Ovary (tissue), 9 donors: ENCODE results near the gene KCNJ9. TPM values are rescaled to one million over a fixed set of nuclear protein-coding genes. Genes with fewer than 3 reads are reported as not detected.
"Not testable (repeated sequence)": the region's sequence is repeated elsewhere in the genome, so short reads cannot be mapped to it uniquely, and the experiment has no call there.

Experiments
- DNase-seq, 5 donors: peaks; one replicate each; pipeline ENCODE4 v3.0.0-alpha.2; 2019 to 2020
- H3K27ac ChIP-seq, 2 donors: fragments of 200-600 bp; one replicate each; pipeline versions ENCODE4 v1.5.1 to v1.8.0; 2019 to 2022
- H3K27me3 ChIP-seq: fragments of 200-600 bp; one replicate; pipeline ENCODE4 v1.8.0; 2022
- H3K36me3 ChIP-seq: fragments of 200-600 bp; sonication (generic); one replicate; pipeline ENCODE4 v1.5.1; 2019
- H3K4me1 ChIP-seq: one replicate; pipeline ENCODE4 v1.8.1; 2013; ENCODE audit warnings: mild to moderate bottlenecking, moderate library complexity; ENCODE audit not compliant: insufficient read depth
- H3K4me3 ChIP-seq: fragments of 200-600 bp; sonication (generic); one replicate; pipeline ENCODE4 v1.5.1; 2017
- H3K9me3 ChIP-seq, 2 donors: fragments of 200-600 bp in 1 of 2; sonication (generic) in 1 of 2; one replicate each; pipeline versions ENCODE4 v1.5.1 to v1.8.1; 2013 to 2019; ENCODE audit warnings: mild to moderate bottlenecking in 1 of 2, moderate library complexity in 1 of 2
- EP300 ChIP-seq: sonication (generic); formaldehyde crosslinking; IDR thresholded peaks from one replicate; pipeline ENCODE4 v1.6.1; 2017; ENCODE audit warnings: antibody characterized with exemption
- POLR2A ChIP-seq: fragments of 450-650 bp; IDR thresholded peaks from one replicate; pipeline ENCODE4 v1.6.1; 2017; ENCODE audit warnings: antibody characterized with exemption, mild to moderate bottlenecking, moderate library complexity
- WGBS, 3 donors: extraction: QIAGEN DNeasy Blood & Tissue Kit in 1 of 3; methylation state at CpG; one replicate each; pipeline versions ENCODE4 v1.1.5 to v1.1.7; 2013 to 2017; 5-methylcytosine and 5-hydroxymethylcytosine counted together
- intact Hi-C, 4 donors: fragments of 100-400 bp; cut with DNase I; formaldehyde crosslinking; loops; one replicate each; pipeline versions ENCODE4 v1.11.0 to v1.15.1; 2022 to 2023
- polyA plus RNA-seq, 2 donors: library from polyadenylated mRNA; stranded (reverse); fragments of 200-250 nt in 1 of 2; fragments of 350-450 nt in 1 of 2; fragmentation: Illumina TruSeq in 1 of 2; extraction: RNeasy Lipid Tissue Mini Kit (QIAGEN cat#74804) in 1 of 2; gene quantifications; one replicate each; pipeline ENCODE4 v1.2.3, GENCODE V29; 2013 to 2014
- total RNA-seq, 7 donors: library from RNA; depleted of rRNA in 2 of 7; stranded (reverse); fragments of >200 nt in 2 of 7; fragmentation: NEBNext Ultra II Directional in 3 of 7; extraction: Animal tissue kit (Norgen Biotek cat#: 25700) in 3 of 7; gene quantifications; one replicate each; pipeline versions ENCODE4 v1.1.0 to v1.2.4, GENCODE V29; 2016 to 2023
- TF ChIP-seq, protein P1 (sequence below), 3 donors: fragments of 450-650 bp in 2 of 3; fragments of 200-600 bp in 1 of 3; IDR thresholded peaks; one replicate each; pipeline versions ENCODE4 v1.5.1 to v1.8.0; 2016 to 2022; ENCODE audit warnings: antibody characterized with exemption in 3 of 3, mild to moderate bottlenecking in 1 of 3
- donor health status: DM: no; HTN: no; CAD: no; lungs with moderate emphysema.
- donor health status: DM: no; HTN: no; CAD: no.
- donor health status: Bipolar disorder and iron deficiency.
- donor health status: DM: yes; HTN: yes; CAD: no.
- donor health status: DM: no; HTN: no; CAD: no.
- donor health status: DM: yes; HTN: yes; CAD: no.

KCNJ9 gene
- total and polyA plus RNA-seq, 9 donors: 0.01 TPM; not detected in 8

DNA sequence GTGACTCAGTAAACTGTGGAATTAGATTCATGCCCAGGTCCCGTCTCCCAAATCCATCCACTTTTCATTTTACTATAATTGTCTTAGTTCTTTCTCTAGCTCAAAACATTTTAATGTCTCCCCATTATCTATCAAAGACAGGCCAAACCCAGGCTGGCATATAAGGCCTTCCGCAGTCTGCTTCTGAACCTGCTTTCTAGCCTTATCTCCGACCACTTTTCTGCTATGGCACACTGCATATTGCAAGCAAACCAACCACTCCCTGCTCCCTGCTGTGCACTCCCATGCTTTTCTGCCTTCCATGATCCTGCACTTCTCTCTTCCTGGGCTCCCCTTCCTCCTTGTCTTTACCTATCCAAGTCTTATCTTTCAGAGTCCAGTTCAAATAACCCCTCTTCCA, 32.2 kb upstream of the KCNJ9 start:
- Histone ChIP-seq H3K9me3 (no peaks in the 10 kb centered on the region), H3K27ac (no peak overlapping the region), H3K4me3 (no peak overlapping the region), H3K36me3 (no peaks in the 10 kb centered on the region), H3K4me1 (peaks cover 2% of the 10 kb centered on the region), H3K27me3 (no peaks in the 10 kb centered on the region)
- WGBS, 3 donors: 78 to 90% (median 78%) methylated on average over 3 of the region's 3 CpGs
- intact Hi-C loops: no loop called here
- TF ChIP-seq POLR2A: no peak
- TF ChIP-seq, protein P1, sequence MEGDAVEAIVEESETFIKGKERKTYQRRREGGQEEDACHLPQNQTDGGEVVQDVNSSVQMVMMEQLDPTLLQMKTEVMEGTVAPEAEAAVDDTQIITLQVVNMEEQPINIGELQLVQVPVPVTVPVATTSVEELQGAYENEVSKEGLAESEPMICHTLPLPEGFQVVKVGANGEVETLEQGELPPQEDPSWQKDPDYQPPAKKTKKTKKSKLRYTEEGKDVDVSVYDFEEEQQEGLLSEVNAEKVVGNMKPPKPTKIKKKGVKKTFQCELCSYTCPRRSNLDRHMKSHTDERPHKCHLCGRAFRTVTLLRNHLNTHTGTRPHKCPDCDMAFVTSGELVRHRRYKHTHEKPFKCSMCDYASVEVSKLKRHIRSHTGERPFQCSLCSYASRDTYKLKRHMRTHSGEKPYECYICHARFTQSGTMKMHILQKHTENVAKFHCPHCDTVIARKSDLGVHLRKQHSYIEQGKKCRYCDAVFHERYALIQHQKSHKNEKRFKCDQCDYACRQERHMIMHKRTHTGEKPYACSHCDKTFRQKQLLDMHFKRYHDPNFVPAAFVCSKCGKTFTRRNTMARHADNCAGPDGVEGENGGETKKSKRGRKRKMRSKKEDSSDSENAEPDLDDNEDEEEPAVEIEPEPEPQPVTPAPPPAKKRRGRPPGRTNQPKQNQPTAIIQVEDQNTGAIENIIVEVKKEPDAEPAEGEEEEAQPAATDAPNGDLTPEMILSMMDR (IDR thresholded peaks at IDR 0.05): no peak
- no peak for TF ChIP-seq EP300
- DNase-seq: no peak

DNA sequence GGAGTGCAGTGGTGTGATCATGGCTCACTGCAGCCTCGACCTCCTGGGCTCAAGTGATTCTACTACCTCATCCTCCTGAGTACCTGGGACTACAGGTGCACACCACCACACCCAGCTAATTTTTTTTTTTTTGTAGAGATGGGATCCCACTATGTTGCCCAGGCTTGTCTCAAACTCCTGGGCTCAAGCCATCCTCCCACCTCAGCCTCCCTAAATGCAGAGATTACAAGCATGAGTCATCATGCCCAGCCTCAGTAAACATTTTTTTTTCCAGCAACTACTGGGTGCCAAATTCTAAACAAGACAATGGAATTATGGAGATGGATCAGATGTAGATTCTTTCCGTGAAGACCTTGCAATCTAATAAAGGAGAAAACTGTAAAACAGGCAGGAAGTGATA, 31.2 kb upstream of the KCNJ9 start:
- H3K27ac ChIP-seq, H3K4me1 ChIP-seq: not testable (repeated sequence)
- WGBS, 3 donors: 61 to 70% (median 63%) methylated on average over 2 of the region's 2 CpGs

DNA sequence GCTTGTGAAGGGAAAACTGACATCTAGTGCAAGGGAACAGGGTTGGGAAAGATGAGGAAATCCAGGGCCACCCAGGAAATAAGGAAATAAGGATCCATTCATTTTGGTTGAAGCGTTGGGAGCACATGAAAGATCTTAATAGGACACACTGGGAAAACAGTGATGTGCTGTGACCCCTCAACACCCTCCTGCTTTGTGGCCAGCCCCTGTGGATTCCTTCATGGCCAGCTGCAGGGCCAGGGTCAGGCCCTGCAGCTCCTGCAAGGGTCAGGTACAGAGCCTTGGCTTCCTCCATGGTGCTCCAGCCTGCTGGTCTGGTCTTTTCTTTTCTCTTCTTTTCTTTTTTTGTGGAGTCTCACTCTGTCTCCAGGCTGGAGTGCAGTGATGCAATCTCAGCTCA, 30.7 kb upstream of the KCNJ9 start:
- Histone ChIP-seq H3K4me1 (peaks cover 2% of the 10 kb centered on the region), H3K9me3 (no peaks in the 10 kb centered on the region), H3K27me3 (no peaks in the 10 kb centered on the region), H3K4me3 (no peak overlapping the region), H3K36me3 (no peaks in the 10 kb centered on the region), H3K27ac (no peak overlapping the region)
- 81 to 94% (median 84%) methylated on average over 1 of the region's 1 CpG for WGBS, 3 donors
- TF ChIP-seq EP300: no peak
- TF ChIP-seq, protein P1 (IDR thresholded peaks at IDR 0.05): no peak
- TF ChIP-seq POLR2A: no peak
- no peak for DNase-seq
- intact Hi-C loops: no loop called here

More for the DNA sequence above, 31.2 kb upstream of the KCNJ9 start:
- H3K4me3 ChIP-seq, H3K36me3 ChIP-seq, DNase-seq, H3K27me3 ChIP-seq, intact Hi-C loops, H3K9me3 ChIP-seq: not testable (repeated sequence)

DNA sequence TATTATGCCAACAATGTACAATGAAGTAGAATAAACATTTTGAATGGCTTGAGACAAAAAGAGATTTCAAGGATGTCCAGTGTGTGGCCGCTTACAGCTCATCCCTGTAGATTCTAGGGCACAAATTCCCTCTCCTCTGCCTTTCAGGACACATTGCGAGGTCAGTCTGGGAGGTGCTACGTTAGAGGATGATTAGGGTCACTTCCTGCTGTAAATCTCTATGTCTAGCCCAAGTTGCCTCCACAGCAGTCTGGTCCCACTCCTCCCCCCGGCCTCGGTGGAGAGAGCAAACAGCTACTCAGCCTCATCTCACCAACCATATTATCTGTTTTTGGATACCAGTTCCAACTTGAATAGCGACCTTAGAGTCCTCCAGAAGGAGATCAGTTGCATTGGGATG, 28.4 kb upstream of the KCNJ9 start:
- Histone ChIP-seq H3K27ac (no peak overlapping the region), H3K4me1 (no peaks in the 10 kb centered on the region), H3K27me3 (no peaks in the 10 kb centered on the region), H3K4me3 (no peak overlapping the region), H3K36me3 (no peaks in the 10 kb centered on the region), H3K9me3 (no peaks in the 10 kb centered on the region)
- WGBS, 3 donors: 23 to 25% (median 23%) methylated on average over 6 of the region's 6 CpGs
- DNase-seq: no peak
- intact Hi-C loops: no loop called here
- TF ChIP-seq POLR2A: no peak
- TF ChIP-seq, protein P1 (IDR thresholded peaks at IDR 0.05): no peak
- TF ChIP-seq EP300: no peak

DNA sequence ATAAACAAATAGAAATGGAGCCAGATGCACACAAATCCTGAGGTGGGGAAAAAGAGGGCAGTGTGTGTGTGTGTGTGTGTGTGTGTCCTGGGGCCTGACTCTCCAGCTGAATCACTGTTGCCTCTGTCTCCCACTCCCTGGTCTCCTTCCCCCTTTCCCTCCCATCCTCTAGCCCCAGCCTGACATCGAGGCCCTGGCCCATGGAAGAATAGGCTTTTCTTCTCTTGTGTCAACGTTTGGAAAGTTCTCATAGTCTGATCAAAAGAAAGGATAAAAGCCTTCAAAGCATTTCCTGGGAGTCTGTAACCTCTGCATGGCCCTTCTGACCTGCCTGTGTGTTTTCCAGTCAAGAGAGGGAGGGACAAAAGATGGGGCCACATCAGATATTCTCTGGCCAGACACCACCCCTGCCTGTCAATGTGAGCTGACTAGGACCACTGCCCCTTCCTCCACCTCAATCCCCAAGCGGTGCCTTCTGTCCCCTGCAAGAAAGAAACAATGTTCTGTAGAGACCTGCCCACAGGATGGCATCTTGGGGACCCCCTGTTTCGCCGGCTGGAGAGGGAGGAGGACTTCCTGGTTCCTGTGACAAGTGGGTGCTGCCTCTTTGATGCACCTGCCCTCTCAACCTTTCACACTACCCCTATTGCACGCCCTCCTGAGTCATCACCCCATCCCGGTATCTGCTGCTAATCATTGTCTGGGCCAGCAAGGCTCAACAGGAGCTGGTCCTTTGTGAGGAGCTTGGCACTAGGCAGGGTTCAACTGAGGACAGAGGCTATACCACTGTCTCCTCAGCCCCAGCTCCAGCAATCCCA, 27.6 kb upstream of the KCNJ9 start:
- TF ChIP-seq POLR2A (no peak), EP300 (no peak)
- TF ChIP-seq, protein P1 (IDR thresholded peaks at IDR 0.05): no peak
- intact Hi-C loops: no loop called here
- WGBS, 3 donors: 60 to 62% (median 62%) methylated on average over 7 of the region's 7 CpGs
- DNase-seq: no peak
- Histone ChIP-seq H3K27ac (no peak overlapping the region), H3K4me3 (no peak overlapping the region), H3K9me3 (no peaks in the 10 kb centered on the region), H3K4me1 (no peaks in the 10 kb centered on the region), H3K27me3 (no peaks in the 10 kb centered on the region), H3K36me3 (no peaks in the 10 kb centered on the region)
